Panc1 (cell line): ENCODE data around the gene POU3F2. TPM values are rescaled to one million over a fixed set of nuclear protein-coding genes. Genes with fewer than 3 reads are reported as not detected.

Experiments
- ATAC-seq: fragments of 200-7000 bp; cut with Tn5 transposase; 2 replicates; pipeline ENCODE4 v1.9.1; 2020; ENCODE audit warnings: mild to moderate bottlenecking, moderate library complexity
- BruUV-seq: library from RNA; stranded (reverse); fragments of 400-500 nt; replicated peaks from 2 replicates; lab custom pipeline; 2021; lab: Mats Ljungman, UMichigan
- CTCF ChIA-PET: fragments of 300-600 bp; sonication (Branson Sonifier 250); formaldehyde crosslinking; loops from one replicate; lab custom pipeline; 2022; ENCODE audit warnings: antibody characterized with exemption; lab: Charles Lee
- POLR2A ChIA-PET: fragments of 300-600 bp; sonication (Branson Sonifier 250); formaldehyde crosslinking; loops from one replicate; lab custom pipeline; 2022; ENCODE audit warnings: antibody characterized with exemption; lab: Charles Lee
- DNase-seq: peaks from one replicate; pipeline ENCODE4 v3.0.0-alpha.2; 2010; ENCODE audit warnings: low read depth, low spot score
- H3K27ac ChIP-seq: 2 replicates; pipeline ENCODE4 v1.5.1; 2011; ENCODE audit warnings: mild to moderate bottlenecking, low read length, inconsistent platforms
- H3K27me3 ChIP-seq: fragments of 200-500 bp; sonication (Bioruptor generic); 2 replicates; pipeline ENCODE4 v1.6.0; 2014; ENCODE audit warnings: low read length, inconsistent platforms; ENCODE audit not compliant: control insufficient read depth, insufficient read depth
- H3K36me3 ChIP-seq: fragments of 200-500 bp; sonication (Bioruptor generic); 2 replicates; pipeline ENCODE4 v1.5.1; 2014; ENCODE audit warnings: inconsistent platforms, mild to moderate bottlenecking, low read length, moderate library complexity; ENCODE audit not compliant: control insufficient read depth, insufficient read depth
- H3K4me1 ChIP-seq: 2 replicates; pipeline ENCODE4 v1.5.1; 2011; ENCODE audit warnings: inconsistent platforms, mild to moderate bottlenecking, low read length, moderate library complexity; ENCODE audit not compliant: control insufficient read depth, insufficient read depth
- H3K4me3 ChIP-seq, 2 experiments: 2 replicates each; pipeline ENCODE4 v1.5.1; 2011 to 2012; ENCODE audit warnings: low read depth in 2 of 2, low read length in 2 of 2, mild to moderate bottlenecking in 2 of 2, inconsistent platforms in 1 of 2, moderate library complexity in 1 of 2
- H3K9me3 ChIP-seq: fragments of 200-500 bp; sonication (Bioruptor generic); 2 replicates; pipeline ENCODE4 v1.5.1; 2014; ENCODE audit warnings: low read depth, mild to moderate bottlenecking, inconsistent platforms, low read length, moderate library complexity; ENCODE audit not compliant: control insufficient read depth, insufficient read depth
- CTCF ChIP-seq: fragments of 450-650 bp; IDR thresholded peaks from 2 replicates; pipeline ENCODE4 v1.5.1; 2017; ENCODE audit warnings: mild to moderate bottlenecking
- POLR2AphosphoS5 ChIP-seq: IDR thresholded peaks from 2 replicates; pipeline ENCODE4 v1.6.1; 2012; ENCODE audit warnings: mild to moderate bottlenecking, low read depth, low read length, moderate library complexity
- SIN3A ChIP-seq: IDR thresholded peaks from 2 replicates; pipeline ENCODE4 v1.6.1; 2012; ENCODE audit warnings: low read depth, mild to moderate bottlenecking, low read length, moderate library complexity, borderline replicate concordance; ENCODE audit not compliant: insufficient read depth
- TCF7L2 ChIP-seq: IDR thresholded peaks from 2 replicates; pipeline ENCODE4 v1.6.1; 2011; ENCODE audit warnings: mild to moderate bottlenecking, low read depth, low read length, inconsistent platforms
- in situ Hi-C: cut with HindIII; loops from 2 replicates; pipeline ENCODE4 v1.10.0; 2016; ENCODE audit warnings: low sequenced_read_pairs, low pct_unique_long_range_greater_than_20kb
- intact Hi-C: fragments of 100-400 bp; cut with micrococcal nuclease; formaldehyde crosslinking; loops from one replicate; pipeline ENCODE4 v1.10.0; 2022; ENCODE audit not compliant: unreplicated experiment
- total RNA-seq: library from RNA; stranded (reverse); gene quantifications from one replicate; pipeline ENCODE4 v1.2.1, GENCODE V29; 2021; ENCODE audit not compliant: unreplicated experiment
- TF ChIP-seq, protein P1 (sequence below), 2 experiments: IDR thresholded peaks; 2 replicates each; pipeline ENCODE4 v1.6.1; 2011 to 2012; ENCODE audit warnings: low read depth in 2 of 2, control low read depth in 1 of 2, low read length in 1 of 2, mild to moderate bottlenecking in 1 of 2, moderate library complexity in 1 of 2; ENCODE audit not compliant: insufficient read depth in 1 of 2

The POU3F2 gene
- total RNA-seq, 1 experiment from 2014 or later: not detected

GRCh38 chr6:98787961-98788360 is 46.4 kb upstream of the POU3F2 start:
- TF ChIP-seq POLR2AphosphoS5 (no peak), TCF7L2 (no peak), CTCF (no peak), SIN3A (no peak)
- TF ChIP-seq, protein P1, sequence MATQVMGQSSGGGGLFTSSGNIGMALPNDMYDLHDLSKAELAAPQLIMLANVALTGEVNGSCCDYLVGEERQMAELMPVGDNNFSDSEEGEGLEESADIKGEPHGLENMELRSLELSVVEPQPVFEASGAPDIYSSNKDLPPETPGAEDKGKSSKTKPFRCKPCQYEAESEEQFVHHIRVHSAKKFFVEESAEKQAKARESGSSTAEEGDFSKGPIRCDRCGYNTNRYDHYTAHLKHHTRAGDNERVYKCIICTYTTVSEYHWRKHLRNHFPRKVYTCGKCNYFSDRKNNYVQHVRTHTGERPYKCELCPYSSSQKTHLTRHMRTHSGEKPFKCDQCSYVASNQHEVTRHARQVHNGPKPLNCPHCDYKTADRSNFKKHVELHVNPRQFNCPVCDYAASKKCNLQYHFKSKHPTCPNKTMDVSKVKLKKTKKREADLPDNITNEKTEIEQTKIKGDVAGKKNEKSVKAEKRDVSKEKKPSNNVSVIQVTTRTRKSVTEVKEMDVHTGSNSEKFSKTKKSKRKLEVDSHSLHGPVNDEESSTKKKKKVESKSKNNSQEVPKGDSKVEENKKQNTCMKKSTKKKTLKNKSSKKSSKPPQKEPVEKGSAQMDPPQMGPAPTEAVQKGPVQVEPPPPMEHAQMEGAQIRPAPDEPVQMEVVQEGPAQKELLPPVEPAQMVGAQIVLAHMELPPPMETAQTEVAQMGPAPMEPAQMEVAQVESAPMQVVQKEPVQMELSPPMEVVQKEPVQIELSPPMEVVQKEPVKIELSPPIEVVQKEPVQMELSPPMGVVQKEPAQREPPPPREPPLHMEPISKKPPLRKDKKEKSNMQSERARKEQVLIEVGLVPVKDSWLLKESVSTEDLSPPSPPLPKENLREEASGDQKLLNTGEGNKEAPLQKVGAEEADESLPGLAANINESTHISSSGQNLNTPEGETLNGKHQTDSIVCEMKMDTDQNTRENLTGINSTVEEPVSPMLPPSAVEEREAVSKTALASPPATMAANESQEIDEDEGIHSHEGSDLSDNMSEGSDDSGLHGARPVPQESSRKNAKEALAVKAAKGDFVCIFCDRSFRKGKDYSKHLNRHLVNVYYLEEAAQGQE (IDR thresholded peaks at IDR 0.05; ENCODE audit: insufficient read depth in 1 of 2, low read depth in 2 of 2, low read length in 1 of 2): no peak

DNA sequence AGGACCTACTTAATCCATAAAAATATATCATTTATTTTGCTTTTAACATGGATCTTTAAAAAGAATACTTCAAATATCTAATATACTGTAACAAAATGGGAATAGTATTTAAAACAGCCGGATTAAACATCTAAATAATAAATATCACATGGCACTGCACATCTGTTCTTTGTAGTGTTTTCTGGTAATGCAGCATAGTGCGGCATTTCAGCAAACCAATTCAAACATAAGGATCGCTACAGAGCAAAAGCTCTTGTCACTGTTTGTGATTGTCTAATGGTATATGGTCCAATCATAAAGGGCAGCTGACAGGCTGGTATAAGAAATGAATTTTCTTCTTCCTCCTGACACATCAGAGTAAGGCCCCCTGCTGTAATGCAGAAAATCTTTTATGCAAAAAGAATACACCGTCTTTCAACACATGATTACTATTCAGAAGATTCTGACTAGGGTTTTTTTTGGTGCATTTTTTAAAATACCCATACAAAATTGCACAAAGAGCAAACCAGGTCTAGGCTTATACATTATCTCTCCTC is 40.0 kb upstream of the POU3F2 start:
- POLR2A ChIA-PET: no interaction called here
- Histone ChIP-seq H3K4me1 (no peaks in the 10 kb centered on the region), H3K27ac (no peak overlapping the region), H3K9me3 (no peaks in the 10 kb centered on the region), H3K36me3 (no peaks in the 10 kb centered on the region), H3K4me3 (no peak overlapping the region), H3K27me3 (no peaks in the 10 kb centered on the region; the same call in 1 of the 2 replicates)
- intact Hi-C loops: no loop called here
- ATAC-seq: no peak
- no peak for DNase-seq
- in situ Hi-C loops: no loop called here
- CTCF ChIA-PET: no interaction called here
- TF ChIP-seq, protein P1 (IDR thresholded peaks at IDR 0.05; ENCODE audit: insufficient read depth in 1 of 2, low read depth in 2 of 2, low read length in 1 of 2): no peak
- TF ChIP-seq POLR2AphosphoS5 (no peak), SIN3A (no peak), TCF7L2 (no peak), CTCF (no peak)
- BruUV-seq: no TSS peak

More at GRCh38 chr6:98787961-98788360, 46.4 kb upstream of the POU3F2 start:
- intact Hi-C loops: no loop called here
- Histone ChIP-seq H3K36me3 (no peaks in the 10 kb centered on the region), H3K4me3 (no peak overlapping the region), H3K9me3 (no peaks in the 10 kb centered on the region), H3K27ac (no peak overlapping the region), H3K4me1 (no peaks in the 10 kb centered on the region; the same call in 1 of the 2 replicates), H3K27me3 (peaks cover 5% of the 10 kb centered on the region; the same call in 1 of the 2 replicates)
- no TSS peak for BruUV-seq
- ChIA-PET POLR2A (no interaction called here), CTCF (no interaction called here)
- DNase-seq (no peak), ATAC-seq (no peak)
- in situ Hi-C loops: no loop called here
